K562 (cell line): ENCODE measurements around the gene FAIM. TPM values are rescaled to one million over a fixed set of nuclear protein-coding genes. Genes with fewer than 3 reads are reported as not detected.

Experiments
- BHLHE40 ChIP-seq: IDR thresholded peaks from 2 replicates; pipeline ENCODE4 v1.6.1; 2011; ENCODE audit warnings: low read length, improper control_type of control experiment
- CC2D1A ChIP-seq: fragments of 450-650 bp; IDR thresholded peaks from 2 replicates; pipeline ENCODE4 v1.6.1; 2017; ENCODE audit warnings: mild to moderate bottlenecking
- CREB3L1 ChIP-seq: fragments of 450-650 bp; IDR thresholded peaks from 2 replicates; pipeline ENCODE4 v1.6.1; 2014; ENCODE audit warnings: low read depth, mild to moderate bottlenecking, moderate library complexity, borderline replicate concordance
- DMBX1 ChIP-seq: fragments of 250-450 bp; sonication (Bioruptor Pico); IDR thresholded peaks from 2 replicates; pipeline ENCODE4 v1.8.0; 2022; ENCODE audit warnings: inconsistent platforms, mild to moderate bottlenecking, moderate library complexity, borderline replicate concordance
- FIP1L1 ChIP-seq: fragments of 200-400 bp; formaldehyde crosslinking; IDR thresholded peaks from 2 replicates; pipeline ENCODE4 v1.6.1; 2018; ENCODE audit warnings: mild to moderate bottlenecking, low read depth, low read length; ENCODE audit not compliant: poor library complexity, severe bottlenecking
- FOXK2 ChIP-seq, 2 experiments: fragments of 450-650 bp; IDR thresholded peaks in 1 of 2; conservative IDR thresholded peaks in 1 of 2; 2 replicates each; pipeline ENCODE4 v1.6.1; 2016; ENCODE audit warnings: low read depth in 2 of 2, mild to moderate bottlenecking in 1 of 2
- FOXP4 ChIP-seq: sonication (generic); formaldehyde crosslinking; IDR thresholded peaks from 2 replicates; pipeline ENCODE4 v1.8.0; 2022; ENCODE audit warnings: mild to moderate bottlenecking, missing genetic modification reagents, borderline replicate concordance
- GMEB1 ChIP-seq: fragments of 250-450 bp; sonication (Bioruptor Pico); IDR thresholded peaks from 2 replicates; pipeline ENCODE4 v1.4.0; 2020; ENCODE audit warnings: mild to moderate bottlenecking
- KAT2B ChIP-seq: IDR thresholded peaks from one replicate; pipeline ENCODE4 v1.6.1; 2012; ENCODE audit warnings: low read depth, mild to moderate bottlenecking, control low read depth, inconsistent platforms, low read length, moderate library complexity
- KLF1 ChIP-seq: fragments of 450-650 bp; IDR thresholded peaks from 2 replicates; pipeline ENCODE4 v1.6.1; 2016; ENCODE audit warnings: missing genetic modification characterization, missing compliant biosample characterization
- MEIS2 ChIP-seq: fragments of 450-650 bp; IDR thresholded peaks from 2 replicates; pipeline ENCODE4 v1.6.1; 2014; ENCODE audit warnings: mild to moderate bottlenecking; ENCODE audit not compliant: partially characterized antibody
- NFE2 ChIP-seq: IDR thresholded peaks from 2 replicates; pipeline ENCODE4 v1.6.1; 2014; ENCODE audit warnings: antibody characterized with exemption, low read depth
- RFX1 ChIP-seq: fragments of 450-650 bp; IDR thresholded peaks from 2 replicates; pipeline ENCODE4 v1.6.1; 2016; ENCODE audit warnings: mild to moderate bottlenecking, moderate library complexity
- SFPQ ChIP-seq: fragments of 200-400 bp; formaldehyde crosslinking; IDR thresholded peaks from 2 replicates; pipeline ENCODE4 v1.6.1; 2017; ENCODE audit warnings: mild to moderate bottlenecking, low read depth, low read length, moderate library complexity
- SMAD2 ChIP-seq: fragments of 150-350 bp; IDR thresholded peaks from 2 replicates; pipeline ENCODE4 v1.6.1; 2014; ENCODE audit warnings: low read depth, mild to moderate bottlenecking, low read length
- SMARCA5 ChIP-seq: fragments of 450-650 bp; IDR thresholded peaks from 2 replicates; pipeline ENCODE4 v1.6.1; 2016
- ZBTB1 ChIP-seq: sonication (generic); formaldehyde crosslinking; IDR thresholded peaks from 2 replicates; pipeline ENCODE4 v1.8.1; 2023; ENCODE audit warnings: missing genetic modification reagents, low read depth, mild to moderate bottlenecking, borderline replicate concordance
- ZBTB17 ChIP-seq: fragments of 450-650 bp; formaldehyde crosslinking; IDR thresholded peaks from 2 replicates; pipeline ENCODE4 v1.4.0; 2020; ENCODE audit warnings: mild to moderate bottlenecking
- ZNF347 ChIP-seq: fragments of 450-650 bp; formaldehyde crosslinking; IDR thresholded peaks from 2 replicates; pipeline ENCODE4 v1.4.0; 2020; ENCODE audit warnings: low read depth, mild to moderate bottlenecking, moderate library complexity
- ZNF785 ChIP-seq: fragments of 250-450 bp; sonication (Bioruptor Pico); IDR thresholded peaks from 2 replicates; pipeline ENCODE4 v1.4.0; 2020; ENCODE audit warnings: mild to moderate bottlenecking
- polyA plus RNA-seq, 8 experiments: library from polyadenylated mRNA; depleted of rRNA in 4 of 8; stranded (reverse) in 5 of 8; unstranded in 3 of 8; fragments of >200 nt; fragmentation: Nextera tagmentation in 2 of 8; fragmentation: Illumina TruSeq in 1 of 8; extraction: Ambion mirVana in 2 of 8; extraction: Trizol in 1 of 8; gene quantifications; 2 replicates each; pipeline versions ENCODE4 v1.2.1 to v1.2.3, GENCODE V29; 2011 to 2014; ENCODE audit warnings: inconsistent platforms in 1 of 8, missing spikeins in 1 of 8
- total RNA-seq, 7 experiments: library from RNA; depleted of rRNA in 6 of 7; stranded (reverse); fragments of >200 nt in 6 of 7; fragmentation: Illumina TruSeq in 2 of 7; extraction: Trizol in 2 of 7; gene quantifications; 2 replicates each; pipeline versions ENCODE4 v1.2.1 to v1.2.3, GENCODE V29; 2011 to 2021; ENCODE audit warnings: low replicate concordance in 1 of 7

Gene FAIM
- total and polyA plus RNA-seq, 9 of the 15 experiments (the other 6 are each of a cell fraction or from before 2014, with no cell fraction given), result 2.5 to 7.9 (median 6.6) TPM

GRCh38 chr3:138594150-138594934 lies 14.2 kb upstream of the FAIM start, which contains the start of gene CEP70 (continued):
- TF ChIP-seq ZBTB17 (CRISPR knock-in tag), result peak; percentile 99
- no peak for TF ChIP-seq RFX1
- no peak; the same call in 1 of the 2 replicates for TF ChIP-seq SMARCA5
- peak; percentile 44 for TF ChIP-seq MEIS2
- TF ChIP-seq CC2D1A, result peak; percentile 42
- TF ChIP-seq SFPQ, result no peak
- no peak for TF ChIP-seq SMAD2
- no peak for TF ChIP-seq DMBX1
- TF ChIP-seq FOXP4, result no peak
- peak; percentile 40; the same call in 1 of the 2 replicates for TF ChIP-seq KLF1
- no peak for TF ChIP-seq ZNF785
- TF ChIP-seq FOXK2 (conservative IDR thresholded peaks at IDR 0.05 in 1 of 2, IDR thresholded peaks at IDR 0.05 in 1 of 2; ENCODE audit: low read depth in 2 of 2), result peak in 1 of 2 experiments; percentile 54; a peak in 1 of 4 replicates
- TF ChIP-seq CREB3L1, result peak; percentile 65; the same call in 1 of the 2 replicates
- peak; percentile 68 for TF ChIP-seq FIP1L1
- 0 out of 2 replicates have a peak, but pooled peaks have one; percentile 18 for TF ChIP-seq NFE2
- TF ChIP-seq BHLHE40, result 0 out of 2 replicates have a peak, but pooled peaks have one; percentile 14
- no peak for TF ChIP-seq ZNF347 (CRISPR knock-in tag)
- TF ChIP-seq GMEB1 (CRISPR knock-in tag), result peak; percentile 52; the same call in 1 of the 2 replicates
- no peak for TF ChIP-seq KAT2B
- no peak for TF ChIP-seq ZBTB1
